PFSK-1 (cell line): ENCODE data around the gene KLHL3.

Experiments used
- POLR2AphosphoS5 ChIP-seq: IDR thresholded peaks from 2 replicates; pipeline ENCODE4 v1.6.1; 2012; ENCODE audit warnings: low read depth, mild to moderate bottlenecking, control low read depth, low read length, moderate library complexity
- TAF1 ChIP-seq: IDR thresholded peaks from 2 replicates; pipeline ENCODE4 v1.6.1; 2012; ENCODE audit warnings: low read length, control low read depth, borderline replicate concordance; ENCODE audit not compliant: insufficient read depth
- TF ChIP-seq, protein P1 (sequence below), 2 experiments: IDR thresholded peaks; 2 replicates each; pipeline versions ENCODE4 v1.6.1 to v1.8.0; 2011 to 2012; ENCODE audit warnings: low read depth in 2 of 2, low read length in 2 of 2, control low read depth in 1 of 2, inconsistent platforms in 1 of 2, mild to moderate bottlenecking in 1 of 2, moderate library complexity in 1 of 2; ENCODE audit not compliant: insufficient read depth in 1 of 2

DNA sequence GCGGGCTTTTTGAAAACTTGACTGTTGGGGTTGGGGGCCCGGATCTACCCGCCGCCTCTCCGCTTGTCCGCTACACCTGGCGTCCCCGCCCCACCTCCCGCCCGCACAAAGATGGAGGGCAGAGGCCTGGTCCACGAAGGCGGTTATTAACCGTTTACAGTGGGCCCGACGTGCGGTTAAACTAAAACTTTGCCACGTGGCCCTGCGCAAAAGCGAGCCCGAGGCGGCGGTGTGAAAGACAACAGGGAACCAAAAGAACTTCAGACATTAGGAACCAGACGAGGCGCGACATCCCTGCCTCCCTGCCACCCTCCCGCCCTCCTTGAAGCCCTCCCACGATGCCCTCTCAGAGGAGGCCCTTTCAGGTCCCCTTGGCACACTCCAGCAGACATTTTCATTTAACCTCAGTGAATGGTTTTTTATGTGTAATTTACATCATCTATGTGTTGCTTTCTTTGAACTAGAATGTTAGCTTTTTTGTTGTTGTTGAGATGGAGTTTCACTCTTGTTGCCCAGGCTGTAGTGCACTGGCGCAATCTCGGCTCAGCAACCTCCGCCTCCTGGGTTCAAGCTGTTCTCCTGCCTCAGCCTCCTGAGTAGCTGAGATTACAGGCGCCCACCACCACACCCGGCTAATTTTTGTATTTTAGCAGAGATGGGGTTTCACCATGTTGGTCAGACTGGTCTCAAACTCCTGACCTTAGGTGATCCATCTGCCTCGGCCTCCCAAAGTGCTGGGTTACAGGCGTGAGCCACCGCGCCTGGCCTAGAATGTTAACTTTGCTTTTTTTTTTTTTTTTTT is 19.3 kb upstream of the KLHL3 start:
- TF ChIP-seq, protein P1, sequence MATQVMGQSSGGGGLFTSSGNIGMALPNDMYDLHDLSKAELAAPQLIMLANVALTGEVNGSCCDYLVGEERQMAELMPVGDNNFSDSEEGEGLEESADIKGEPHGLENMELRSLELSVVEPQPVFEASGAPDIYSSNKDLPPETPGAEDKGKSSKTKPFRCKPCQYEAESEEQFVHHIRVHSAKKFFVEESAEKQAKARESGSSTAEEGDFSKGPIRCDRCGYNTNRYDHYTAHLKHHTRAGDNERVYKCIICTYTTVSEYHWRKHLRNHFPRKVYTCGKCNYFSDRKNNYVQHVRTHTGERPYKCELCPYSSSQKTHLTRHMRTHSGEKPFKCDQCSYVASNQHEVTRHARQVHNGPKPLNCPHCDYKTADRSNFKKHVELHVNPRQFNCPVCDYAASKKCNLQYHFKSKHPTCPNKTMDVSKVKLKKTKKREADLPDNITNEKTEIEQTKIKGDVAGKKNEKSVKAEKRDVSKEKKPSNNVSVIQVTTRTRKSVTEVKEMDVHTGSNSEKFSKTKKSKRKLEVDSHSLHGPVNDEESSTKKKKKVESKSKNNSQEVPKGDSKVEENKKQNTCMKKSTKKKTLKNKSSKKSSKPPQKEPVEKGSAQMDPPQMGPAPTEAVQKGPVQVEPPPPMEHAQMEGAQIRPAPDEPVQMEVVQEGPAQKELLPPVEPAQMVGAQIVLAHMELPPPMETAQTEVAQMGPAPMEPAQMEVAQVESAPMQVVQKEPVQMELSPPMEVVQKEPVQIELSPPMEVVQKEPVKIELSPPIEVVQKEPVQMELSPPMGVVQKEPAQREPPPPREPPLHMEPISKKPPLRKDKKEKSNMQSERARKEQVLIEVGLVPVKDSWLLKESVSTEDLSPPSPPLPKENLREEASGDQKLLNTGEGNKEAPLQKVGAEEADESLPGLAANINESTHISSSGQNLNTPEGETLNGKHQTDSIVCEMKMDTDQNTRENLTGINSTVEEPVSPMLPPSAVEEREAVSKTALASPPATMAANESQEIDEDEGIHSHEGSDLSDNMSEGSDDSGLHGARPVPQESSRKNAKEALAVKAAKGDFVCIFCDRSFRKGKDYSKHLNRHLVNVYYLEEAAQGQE (IDR thresholded peaks at IDR 0.05; ENCODE audit: insufficient read depth in 1 of 2, low read depth in 2 of 2, low read length in 2 of 2): no peak
- TF ChIP-seq POLR2AphosphoS5: no peak
- TF ChIP-seq TAF1: no peak
